Transverse colon (tissue), 3 donors: ENCODE measurements around the gene RPS3.

Experiments
- CTCF ChIP-seq, 5 experiments: fragments of 200-600 bp in 3 of 5; fragments of 450-650 bp in 2 of 5; sonication (generic) in 3 of 5; IDR thresholded peaks; 1 replicate in 2 of 5; 2 replicates in 3 of 5; pipeline ENCODE4 v1.5.1; 2016 to 2017; ENCODE audit warnings: antibody characterized with exemption in 5 of 5, inconsistent platforms in 3 of 5, mild to moderate bottlenecking in 2 of 5, moderate library complexity in 1 of 5
- EP300 ChIP-seq: sonication (generic); formaldehyde crosslinking; IDR thresholded peaks from one replicate; pipeline ENCODE4 v1.6.1; 2017; ENCODE audit warnings: antibody characterized with exemption, low read depth

- TF ChIP-seq EP300 = no peak
- TF ChIP-seq CTCF (IDR thresholded peaks at IDR 0.05) = no peak
Observed at GRCh38 chr11:75422248-75423231, 23.2 kb downstream of the RPS3 start.
